Measurements from ENCODE around the gene DFFA. TPM values are rescaled to one million over a fixed set of nuclear protein-coding genes. Genes with fewer than 3 reads are reported as not detected.
"Not testable (repeated sequence)": the region's sequence is repeated elsewhere in the genome, so short reads cannot be mapped to it uniquely, and the experiment has no call there.

The DFFA gene
- total RNA-seq, 1 experiment from 2014 or later: 49.7 TPM

GRCh38 chr1:10467078-10467477 lies 5.3 kb downstream of the DFFA start:
- Histone ChIP-seq H3K4me3 (ENCODE audit: low read depth, low read length, poor library complexity, severe bottlenecking) (no peak overlapping the region), H3K36me3 (ENCODE audit: insufficient read depth, low read length, poor library complexity, severe bottlenecking) (peaks cover 47% of the 10 kb centered on the region), H3K27me3 (replicated peaks; ENCODE audit: insufficient read depth, low read depth, low read length, poor library complexity) (no peaks in the 10 kb centered on the region), H3K27ac (ENCODE audit: low read depth, low read length, poor library complexity, severe bottlenecking) (no peak overlapping the region), H3K4me1 (ENCODE audit: insufficient read depth, low read length, poor library complexity, severe bottlenecking) (peaks cover 4% of the 10 kb centered on the region), H3K9me3 (ENCODE audit: low read depth, low read length, poor library complexity, severe bottlenecking) (no peaks in the 10 kb centered on the region)
- BruUV-seq (replicated peaks): no TSS peak
- intact Hi-C loops (cut with micrococcal nuclease; ENCODE audit: unreplicated experiment): no loop called here
- ChIA-PET POLR2A (ENCODE audit: low non-redundant PET) (no interaction called here), CTCF (no interaction called here)
- TF ChIP-seq CTCF (conservative IDR thresholded peaks at IDR 0.05; ENCODE audit: low read depth, low read length) (no peak), EZH2 (IDR thresholded peaks at IDR 0.05; ENCODE audit: borderline replicate concordance, low read depth, low read length, poor library complexity, severe bottlenecking) (no peak)
- no peak for DNase-seq (ENCODE audit: low spot score)

GRCh38 chr1:10459184-10459583 lies 13.1 kb downstream of the DFFA start:
- Histone ChIP-seq H3K4me1 (ENCODE audit: insufficient read depth, low read length, poor library complexity, severe bottlenecking) (peaks cover 19% of the 10 kb centered on the region), H3K9me3 (ENCODE audit: low read depth, low read length, poor library complexity, severe bottlenecking) (no peaks in the 10 kb centered on the region), H3K27ac (ENCODE audit: low read depth, low read length, poor library complexity, severe bottlenecking) (peak overlapping the region; percentile 18), H3K27me3 (replicated peaks; ENCODE audit: insufficient read depth, low read depth, low read length, poor library complexity) (no peaks in the 10 kb centered on the region), H3K4me3 (ENCODE audit: low read depth, low read length, poor library complexity, severe bottlenecking) (no peak overlapping the region), H3K36me3 (ENCODE audit: insufficient read depth, low read length, poor library complexity, severe bottlenecking) (peaks cover 21% of the 10 kb centered on the region)
- TF ChIP-seq EZH2 (IDR thresholded peaks at IDR 0.05; ENCODE audit: borderline replicate concordance, low read depth, low read length, poor library complexity, severe bottlenecking) (no peak), CTCF (conservative IDR thresholded peaks at IDR 0.05; ENCODE audit: low read depth, low read length) (no peak)
- POLR2A ChIA-PET (ENCODE audit: low non-redundant PET): no interaction called here
- no TSS peak for BruUV-seq (replicated peaks)
- DNase-seq (ENCODE audit: low spot score): peak; percentile 51
- intact Hi-C loops (cut with micrococcal nuclease; ENCODE audit: unreplicated experiment): no loop called here
- CTCF ChIA-PET: no interaction called here

- Histone ChIP-seq H3K9me3 (ENCODE audit: low read depth, low read length, poor library complexity, severe bottlenecking) (no peaks in the 10 kb centered on the region), H3K36me3 (ENCODE audit: insufficient read depth, low read length, poor library complexity, severe bottlenecking) (peaks cover 15% of the 10 kb centered on the region), H3K4me3 (ENCODE audit: low read depth, low read length, poor library complexity, severe bottlenecking) (no peak overlapping the region), H3K27ac (ENCODE audit: low read depth, low read length, poor library complexity, severe bottlenecking) (peak overlapping the region; percentile 25), H3K4me1 (ENCODE audit: insufficient read depth, low read length, poor library complexity, severe bottlenecking) (peaks cover 19% of the 10 kb centered on the region), H3K27me3 (replicated peaks; ENCODE audit: insufficient read depth, low read depth, low read length, poor library complexity) (no peaks in the 10 kb centered on the region)
- no peak for TF ChIP-seq EZH2 (IDR thresholded peaks at IDR 0.05; ENCODE audit: borderline replicate concordance, low read depth, low read length, poor library complexity, severe bottlenecking)
- no peak for TF ChIP-seq CTCF (conservative IDR thresholded peaks at IDR 0.05; ENCODE audit: low read depth, low read length)
- intact Hi-C loops (cut with micrococcal nuclease; ENCODE audit: unreplicated experiment): no loop called here
- POLR2A ChIA-PET (ENCODE audit: low non-redundant PET): interaction anchor here (0.6 kb wide), 1 partner anchor 37 kb away, joined by 12 read pairs; no protein-coding TSS in a partner anchor
- CTCF ChIA-PET: no interaction called here
- no peak for DNase-seq (ENCODE audit: low spot score)
- BruUV-seq (replicated peaks): no TSS peak
These were observed 14.5 kb downstream of the DFFA start for GRCh38 chr1:10457875-10458274.

- H3K9me3 ChIP-seq (ENCODE audit: low read depth, low read length, poor library complexity, severe bottlenecking); H3K4me3 ChIP-seq (ENCODE audit: low read depth, low read length, poor library complexity, severe bottlenecking); intact Hi-C loops (cut with micrococcal nuclease; ENCODE audit: unreplicated experiment); H3K27me3 ChIP-seq (replicated peaks; ENCODE audit: insufficient read depth, low read depth, low read length, poor library complexity); POLR2A ChIA-PET (ENCODE audit: low non-redundant PET); BruUV-seq (replicated peaks); DNase-seq (ENCODE audit: low spot score); CTCF ChIA-PET: not testable (repeated sequence)
- H3K4me1 ChIP-seq (ENCODE audit: insufficient read depth, low read length, poor library complexity, severe bottlenecking): peaks cover 19% of the 10 kb centered on the region
- H3K36me3 ChIP-seq (ENCODE audit: insufficient read depth, low read length, poor library complexity, severe bottlenecking): peaks cover 11% of the 10 kb centered on the region
- H3K27ac ChIP-seq (ENCODE audit: low read depth, low read length, poor library complexity, severe bottlenecking): peak overlapping the region; percentile 25
These were observed 14.9 kb downstream of the DFFA start for GRCh38 chr1:10457462-10457861.
